ENCODE results near the gene PHTF1. TPM values are rescaled to one million over a fixed set of nuclear protein-coding genes. Genes with fewer than 3 reads are reported as not detected.
"Not testable (repeated sequence)": the region's sequence is repeated elsewhere in the genome, so short reads cannot be mapped to it uniquely, and the experiment has no call there.

The PHTF1 gene
- polyA plus RNA-seq, 2 donors = 1.6 to 2.3 TPM

DNA sequence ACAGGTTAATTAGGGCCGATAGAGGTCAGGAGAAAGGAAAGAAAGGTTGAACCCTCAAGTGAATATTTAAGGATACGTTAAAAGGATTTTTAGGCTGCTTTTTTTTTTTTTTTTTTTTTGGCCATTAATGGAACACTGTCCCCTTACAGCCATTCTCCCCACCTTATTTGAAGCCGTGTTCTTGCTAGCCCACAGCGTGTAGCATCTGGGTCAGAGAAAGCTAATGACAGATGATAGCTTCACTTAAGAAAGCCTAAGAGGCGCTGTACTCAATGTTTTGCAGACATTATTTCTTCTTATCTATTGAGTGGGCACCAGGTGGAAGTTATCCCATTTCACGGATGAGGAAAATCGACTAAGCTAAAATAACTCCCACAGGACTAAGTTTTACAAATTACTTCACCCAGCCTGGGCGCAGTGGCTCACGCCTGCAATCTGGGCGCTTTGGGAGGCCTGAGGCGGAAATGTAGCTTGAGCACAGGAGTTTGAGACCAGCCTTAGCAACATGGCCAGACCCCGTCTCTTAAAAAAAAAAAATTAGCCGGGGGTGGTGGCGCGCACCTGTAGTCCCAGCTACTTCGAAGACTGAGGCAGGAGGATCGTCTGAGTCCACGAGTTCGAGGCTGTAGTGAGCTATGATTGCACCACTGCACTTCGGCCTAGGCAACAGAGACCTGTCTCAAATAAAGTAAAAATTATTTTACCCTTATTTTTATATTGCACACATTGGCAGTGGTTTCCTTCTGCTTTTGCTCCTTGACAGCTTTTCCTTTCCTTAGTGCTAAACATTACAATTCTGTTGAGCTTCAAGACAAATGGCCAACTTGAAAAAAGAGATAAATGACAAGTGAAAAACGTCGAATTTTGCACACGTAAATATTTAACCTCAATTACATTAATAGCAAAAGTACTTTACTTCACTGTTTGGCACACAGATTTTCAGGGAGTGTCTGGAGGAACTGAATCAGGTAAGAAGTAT is 1.1 kb upstream of the PHTF1 start:
- Histone ChIP-seq H3K27me3 (ENCODE audit: control insufficient read depth in 1 of 2, insufficient read depth in 2 of 2, low read length in 2 of 2) (no peaks in the 10 kb centered on the region), H3K4me1 (ENCODE audit: control insufficient read depth in 2 of 2, insufficient read depth in 2 of 2, low read length in 1 of 2) (no peaks in the 10 kb centered on the region), H3K27ac (ENCODE audit: low read depth in 2 of 2, low read length in 1 of 2) (peak overlapping the region; percentile 92 to 93), H3K9me3 (ENCODE audit: control insufficient read depth in 2 of 2, insufficient read depth in 1 of 2, low read depth in 1 of 2, low read length in 1 of 2) (no peaks in the 10 kb centered on the region), H3K36me3 (ENCODE audit: control insufficient read depth in 2 of 2, insufficient read depth in 2 of 2, low read length in 1 of 2) (no peaks in the 10 kb centered on the region), H3K4me3 (ENCODE audit: low read depth in 1 of 2, low read length in 2 of 2) (peak overlapping the region in 1 of 2 donors; percentile 96)
- whole genome bisulfite sequencing, 2 donors = 73 to 74% methylated on average over 23 of the region's 23 CpGs

DNA sequence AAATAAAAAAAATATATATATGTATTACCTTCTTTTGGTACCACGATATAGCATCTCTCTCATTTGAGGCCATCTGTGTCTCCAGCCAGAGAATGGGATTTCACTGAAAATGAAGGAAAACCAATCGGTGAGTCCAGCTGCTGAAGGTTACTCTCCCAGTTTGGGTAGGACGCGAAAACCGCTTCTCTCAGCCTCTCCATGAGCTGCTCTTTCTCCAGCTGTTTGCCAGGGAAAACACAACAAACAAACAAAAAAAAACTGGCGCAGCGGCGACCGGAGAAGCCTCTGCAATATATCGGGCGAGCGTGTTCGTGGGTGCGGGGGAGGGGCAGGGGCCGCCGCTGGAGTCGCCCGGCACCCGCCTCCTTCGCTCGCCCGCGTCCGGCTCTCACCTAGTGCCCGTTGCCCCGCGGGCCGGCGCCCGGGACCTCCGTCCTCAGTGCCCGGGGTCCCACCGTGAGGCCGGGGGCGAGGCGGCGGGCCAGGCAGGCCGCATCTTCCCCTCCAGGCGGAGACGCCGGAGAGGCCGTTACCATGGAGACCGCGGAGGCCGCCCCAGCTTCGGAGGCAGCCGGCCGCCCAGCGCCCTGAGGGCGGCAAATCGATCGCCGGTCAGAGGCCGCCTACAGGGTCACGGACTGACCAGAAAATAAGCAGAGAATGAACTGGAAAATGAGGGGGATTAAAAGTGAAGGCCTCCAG is 504 bp downstream of the PHTF1 start:
- 0 to 1% methylated on average over 48 to 55 of the region's 55 CpGs for WGBS, 2 donors
- Histone ChIP-seq H3K4me3 (ENCODE audit: low read depth in 1 of 2, low read length in 2 of 2) (peak overlapping the region; percentile 82 to 96), H3K4me1 (ENCODE audit: control insufficient read depth in 2 of 2, insufficient read depth in 2 of 2, low read length in 1 of 2) (no peaks in the 10 kb centered on the region), H3K27me3 (ENCODE audit: control insufficient read depth in 1 of 2, insufficient read depth in 2 of 2, low read length in 2 of 2) (no peaks in the 10 kb centered on the region), H3K27ac (ENCODE audit: low read depth in 2 of 2, low read length in 1 of 2) (peak overlapping the region; percentile 92 to 93), H3K9me3 (ENCODE audit: control insufficient read depth in 2 of 2, insufficient read depth in 1 of 2, low read depth in 1 of 2, low read length in 1 of 2) (no peaks in the 10 kb centered on the region), H3K36me3 (ENCODE audit: control insufficient read depth in 2 of 2, insufficient read depth in 2 of 2, low read length in 1 of 2) (no peaks in the 10 kb centered on the region)

- WGBS, 2 donors = 82 to 90% methylated on average over 1 of the region's 1 CpG
- no peaks in the 10 kb centered on the region for H3K27me3 ChIP-seq (ENCODE audit: control insufficient read depth in 1 of 2, insufficient read depth in 2 of 2, low read length in 2 of 2)
- no peak overlapping the region for H3K4me3 ChIP-seq (ENCODE audit: low read depth in 1 of 2, low read length in 2 of 2)
- no peaks in the 10 kb centered on the region for H3K36me3 ChIP-seq (ENCODE audit: control insufficient read depth in 2 of 2, insufficient read depth in 2 of 2, low read length in 1 of 2)
- no peaks in the 10 kb centered on the region for H3K4me1 ChIP-seq (ENCODE audit: control insufficient read depth in 2 of 2, insufficient read depth in 2 of 2, low read length in 1 of 2)
- H3K9me3 ChIP-seq (ENCODE audit: control insufficient read depth in 2 of 2, insufficient read depth in 1 of 2, low read depth in 1 of 2, low read length in 1 of 2) = no peaks in the 10 kb centered on the region
- H3K27ac ChIP-seq (ENCODE audit: low read depth in 2 of 2, low read length in 1 of 2) = no peak overlapping the region
These were observed 2.8 kb downstream of the PHTF1 start for GRCh38 chr1:113756461-113756860.

- not testable (repeated sequence) for H3K4me1 ChIP-seq (ENCODE audit: control insufficient read depth in 2 of 2, insufficient read depth in 2 of 2, low read length in 1 of 2); H3K27ac ChIP-seq (ENCODE audit: low read depth in 2 of 2, low read length in 1 of 2); H3K4me3 ChIP-seq (ENCODE audit: low read depth in 1 of 2, low read length in 2 of 2); H3K27me3 ChIP-seq (ENCODE audit: control insufficient read depth in 1 of 2, insufficient read depth in 2 of 2, low read length in 2 of 2); H3K36me3 ChIP-seq (ENCODE audit: control insufficient read depth in 2 of 2, insufficient read depth in 2 of 2, low read length in 1 of 2); H3K9me3 ChIP-seq (ENCODE audit: control insufficient read depth in 2 of 2, insufficient read depth in 1 of 2, low read depth in 1 of 2, low read length in 1 of 2)
- 91% methylated on average over 6 of the region's 6 CpGs for WGBS, 2 donors
These were observed 6.0 kb downstream of the PHTF1 start for GRCh38 chr1:113753333-113753732.

GRCh38 chr1:113751516-113751915 is 7.8 kb downstream of the PHTF1 start:
- 91% methylated on average over 1 of the region's 1 CpG for WGBS, 2 donors
- Histone ChIP-seq H3K27me3 (ENCODE audit: control insufficient read depth in 1 of 2, insufficient read depth in 2 of 2, low read length in 2 of 2) (no peaks in the 10 kb centered on the region), H3K4me3 (ENCODE audit: low read depth in 1 of 2, low read length in 2 of 2) (no peak overlapping the region), H3K36me3 (ENCODE audit: control insufficient read depth in 2 of 2, insufficient read depth in 2 of 2, low read length in 1 of 2) (no peaks in the 10 kb centered on the region), H3K4me1 (ENCODE audit: control insufficient read depth in 2 of 2, insufficient read depth in 2 of 2, low read length in 1 of 2) (no peaks in the 10 kb centered on the region), H3K27ac (ENCODE audit: low read depth in 2 of 2, low read length in 1 of 2) (no peak overlapping the region), H3K9me3 (ENCODE audit: control insufficient read depth in 2 of 2, insufficient read depth in 1 of 2, low read depth in 1 of 2, low read length in 1 of 2) (no peaks in the 10 kb centered on the region)

DNA sequence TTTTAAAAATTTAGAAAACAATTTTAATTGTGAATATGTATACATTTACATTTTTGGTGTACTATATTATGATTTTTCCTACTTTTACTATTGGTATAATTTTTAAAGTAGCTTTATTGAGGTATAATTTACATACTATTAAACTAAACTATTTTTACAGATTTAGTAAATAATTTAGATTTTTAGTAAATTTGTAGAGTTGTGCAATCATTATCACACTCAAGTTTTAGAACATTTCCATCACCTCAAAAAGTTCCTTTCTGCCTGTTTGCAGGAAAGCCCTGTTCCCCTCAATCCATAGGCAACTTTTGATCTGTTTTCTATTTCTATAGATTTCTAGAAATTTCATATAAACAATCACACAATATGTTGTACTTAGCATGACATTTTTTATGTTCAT is 8.2 kb downstream of the PHTF1 start:
- no peaks in the 10 kb centered on the region for H3K9me3 ChIP-seq (ENCODE audit: control insufficient read depth in 2 of 2, insufficient read depth in 1 of 2, low read depth in 1 of 2, low read length in 1 of 2)
- no peak overlapping the region for H3K4me3 ChIP-seq (ENCODE audit: low read depth in 1 of 2, low read length in 2 of 2)
- no peaks in the 10 kb centered on the region for H3K4me1 ChIP-seq (ENCODE audit: control insufficient read depth in 2 of 2, insufficient read depth in 2 of 2, low read length in 1 of 2)
- no peak overlapping the region for H3K27ac ChIP-seq (ENCODE audit: low read depth in 2 of 2, low read length in 1 of 2)
- no peaks in the 10 kb centered on the region for H3K27me3 ChIP-seq (ENCODE audit: control insufficient read depth in 1 of 2, insufficient read depth in 2 of 2, low read length in 2 of 2)
- H3K36me3 ChIP-seq (ENCODE audit: control insufficient read depth in 2 of 2, insufficient read depth in 2 of 2, low read length in 1 of 2) = no peaks in the 10 kb centered on the region

- no peak overlapping the region for H3K4me3 ChIP-seq (ENCODE audit: low read depth in 1 of 2, low read length in 2 of 2)
- no peaks in the 10 kb centered on the region for H3K9me3 ChIP-seq (ENCODE audit: control insufficient read depth in 2 of 2, insufficient read depth in 1 of 2, low read depth in 1 of 2, low read length in 1 of 2)
- no peaks in the 10 kb centered on the region for H3K4me1 ChIP-seq (ENCODE audit: control insufficient read depth in 2 of 2, insufficient read depth in 2 of 2, low read length in 1 of 2)
- no peaks in the 10 kb centered on the region for H3K36me3 ChIP-seq (ENCODE audit: control insufficient read depth in 2 of 2, insufficient read depth in 2 of 2, low read length in 1 of 2)
- H3K27me3 ChIP-seq (ENCODE audit: control insufficient read depth in 1 of 2, insufficient read depth in 2 of 2, low read length in 2 of 2) = no peaks in the 10 kb centered on the region
- H3K27ac ChIP-seq (ENCODE audit: low read depth in 2 of 2, low read length in 1 of 2) = no peak overlapping the region
- 78 to 84% methylated on average over 3 of the region's 3 CpGs for WGBS, 2 donors
These were observed 9.9 kb downstream of the PHTF1 start for GRCh38 chr1:113749402-113749801.

- H3K9me3 ChIP-seq (ENCODE audit: control insufficient read depth in 2 of 2, insufficient read depth in 1 of 2, low read depth in 1 of 2, low read length in 1 of 2) = no peaks in the 10 kb centered on the region
- H3K27ac ChIP-seq (ENCODE audit: low read depth in 2 of 2, low read length in 1 of 2) = no peak overlapping the region
- no peak overlapping the region for H3K4me3 ChIP-seq (ENCODE audit: low read depth in 1 of 2, low read length in 2 of 2)
- 93 to 97% methylated on average over 1 of the region's 1 CpG for WGBS, 2 donors
- no peaks in the 10 kb centered on the region for H3K27me3 ChIP-seq (ENCODE audit: control insufficient read depth in 1 of 2, insufficient read depth in 2 of 2, low read length in 2 of 2)
- no peaks in the 10 kb centered on the region for H3K36me3 ChIP-seq (ENCODE audit: control insufficient read depth in 2 of 2, insufficient read depth in 2 of 2, low read length in 1 of 2)
- no peaks in the 10 kb centered on the region for H3K4me1 ChIP-seq (ENCODE audit: control insufficient read depth in 2 of 2, insufficient read depth in 2 of 2, low read length in 1 of 2)
These were observed 11.9 kb downstream of the PHTF1 start for GRCh38 chr1:113747376-113747775.

DNA sequence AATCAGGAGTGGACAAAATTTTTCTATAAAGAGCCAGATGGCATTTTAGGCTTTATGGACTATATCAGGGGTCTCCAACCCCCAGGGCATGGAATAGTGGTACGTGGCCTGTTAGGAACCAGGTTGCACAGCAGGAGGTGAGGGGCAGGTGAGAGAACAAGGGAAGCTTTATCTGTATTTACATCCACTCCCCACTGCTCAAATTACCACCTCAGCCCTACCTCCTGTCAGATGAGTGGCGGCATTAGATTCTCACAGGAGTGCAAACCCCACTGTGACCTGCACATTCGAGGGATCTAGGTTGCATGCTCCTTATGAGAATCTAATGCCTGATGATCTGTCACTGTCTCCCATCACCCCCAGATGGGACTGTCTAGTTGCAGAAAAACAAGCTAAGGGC is 13.9 kb downstream of the PHTF1 start:
- no peaks in the 10 kb centered on the region for H3K27me3 ChIP-seq (ENCODE audit: control insufficient read depth in 1 of 2, insufficient read depth in 2 of 2, low read length in 2 of 2)
- no peak overlapping the region for H3K27ac ChIP-seq (ENCODE audit: low read depth in 2 of 2, low read length in 1 of 2)
- no peak overlapping the region for H3K4me3 ChIP-seq (ENCODE audit: low read depth in 1 of 2, low read length in 2 of 2)
- WGBS, 2 donors = 79 to 91% methylated on average over 3 of the region's 3 CpGs
- no peaks in the 10 kb centered on the region for H3K36me3 ChIP-seq (ENCODE audit: control insufficient read depth in 2 of 2, insufficient read depth in 2 of 2, low read length in 1 of 2)
- no peaks in the 10 kb centered on the region for H3K4me1 ChIP-seq (ENCODE audit: control insufficient read depth in 2 of 2, insufficient read depth in 2 of 2, low read length in 1 of 2)
- no peaks in the 10 kb centered on the region for H3K9me3 ChIP-seq (ENCODE audit: control insufficient read depth in 2 of 2, insufficient read depth in 1 of 2, low read depth in 1 of 2, low read length in 1 of 2)
